Measurements from ENCODE around the gene CD58. TPM values are rescaled to one million over a fixed set of nuclear protein-coding genes. Genes with fewer than 3 reads are reported as not detected.

Gene CD58
- total RNA-seq, 4 donors from 2014 or later = 23.1 to 63.0 (median 39.0) TPM

DNA sequence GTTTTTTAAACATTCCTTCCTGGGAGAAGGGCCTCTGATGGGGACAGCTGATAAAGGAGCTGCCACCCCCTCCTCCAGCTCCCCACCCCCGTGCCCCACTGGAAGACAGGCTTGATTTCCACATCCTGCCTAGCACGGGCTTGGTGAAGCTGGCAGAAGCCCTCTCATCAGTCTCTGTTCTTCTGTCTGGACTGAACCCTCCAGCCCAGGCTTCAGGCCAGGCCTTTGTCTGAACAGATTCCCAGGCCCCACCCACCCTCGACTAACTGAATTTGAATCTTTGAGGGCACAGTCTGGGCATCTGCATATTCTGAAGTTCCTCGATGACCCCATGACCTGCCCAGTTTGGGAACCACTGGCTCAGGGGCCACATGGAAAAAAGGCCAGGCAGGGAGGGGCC is 75.3 kb downstream of the CD58 start:
- Histone ChIP-seq H3K27me3 (no peaks in the 10 kb centered on the region), H3K27ac (peak overlapping the region in 3 of 4 donors; percentile 36 to 87 (median 75)), H3K9me3 (no peaks in the 10 kb centered on the region), H3K4me3 (no peak overlapping the region), H3K4me1 (peaks cover 0 to 44% (median 4%) of the 10 kb centered on the region in 4 donors), H3K36me3 (no peaks in the 10 kb centered on the region)
- DNase-seq = no peak
- TF ChIP-seq POLR2A (IDR thresholded peaks at IDR 0.05) = no peak
- TF ChIP-seq, protein P1, sequence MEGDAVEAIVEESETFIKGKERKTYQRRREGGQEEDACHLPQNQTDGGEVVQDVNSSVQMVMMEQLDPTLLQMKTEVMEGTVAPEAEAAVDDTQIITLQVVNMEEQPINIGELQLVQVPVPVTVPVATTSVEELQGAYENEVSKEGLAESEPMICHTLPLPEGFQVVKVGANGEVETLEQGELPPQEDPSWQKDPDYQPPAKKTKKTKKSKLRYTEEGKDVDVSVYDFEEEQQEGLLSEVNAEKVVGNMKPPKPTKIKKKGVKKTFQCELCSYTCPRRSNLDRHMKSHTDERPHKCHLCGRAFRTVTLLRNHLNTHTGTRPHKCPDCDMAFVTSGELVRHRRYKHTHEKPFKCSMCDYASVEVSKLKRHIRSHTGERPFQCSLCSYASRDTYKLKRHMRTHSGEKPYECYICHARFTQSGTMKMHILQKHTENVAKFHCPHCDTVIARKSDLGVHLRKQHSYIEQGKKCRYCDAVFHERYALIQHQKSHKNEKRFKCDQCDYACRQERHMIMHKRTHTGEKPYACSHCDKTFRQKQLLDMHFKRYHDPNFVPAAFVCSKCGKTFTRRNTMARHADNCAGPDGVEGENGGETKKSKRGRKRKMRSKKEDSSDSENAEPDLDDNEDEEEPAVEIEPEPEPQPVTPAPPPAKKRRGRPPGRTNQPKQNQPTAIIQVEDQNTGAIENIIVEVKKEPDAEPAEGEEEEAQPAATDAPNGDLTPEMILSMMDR (IDR thresholded peaks at IDR 0.05) = no peak

DNA sequence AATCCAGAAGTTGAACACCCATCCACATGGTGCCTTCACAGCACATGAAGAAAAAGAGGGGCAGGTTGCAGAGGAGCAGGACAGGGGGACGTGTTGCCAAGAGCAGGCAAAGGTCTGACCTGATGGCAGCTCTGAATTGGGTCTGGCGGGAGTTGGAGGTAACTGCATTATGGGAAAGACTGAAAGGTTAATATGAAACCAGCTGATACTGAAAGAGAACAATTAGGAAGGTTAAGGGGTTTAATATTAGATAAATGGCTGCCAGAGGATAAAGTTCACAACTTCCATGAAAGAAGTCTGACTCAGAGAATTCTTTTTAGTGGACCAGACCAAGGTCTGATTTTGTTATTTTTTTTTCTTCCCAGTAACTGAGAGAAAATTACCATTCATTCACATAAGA is 76.1 kb downstream of the CD58 start:
- Histone ChIP-seq H3K4me3 (no peak overlapping the region), H3K27ac (peak overlapping the region in 3 of 4 donors; percentile 36 to 87 (median 75)), H3K9me3 (no peaks in the 10 kb centered on the region), H3K27me3 (no peaks in the 10 kb centered on the region), H3K36me3 (no peaks in the 10 kb centered on the region), H3K4me1 (peaks cover 0 to 51% (median 4%) of the 10 kb centered on the region in 4 donors)
- TF ChIP-seq, protein P1 (IDR thresholded peaks at IDR 0.05) = peak in 3 of 6 experiments; percentile 37 to 39 (median 39)
- peak in 1 of 2 donors; percentile 56 for TF ChIP-seq POLR2A (IDR thresholded peaks at IDR 0.05)
- DNase-seq = no peak

DNA sequence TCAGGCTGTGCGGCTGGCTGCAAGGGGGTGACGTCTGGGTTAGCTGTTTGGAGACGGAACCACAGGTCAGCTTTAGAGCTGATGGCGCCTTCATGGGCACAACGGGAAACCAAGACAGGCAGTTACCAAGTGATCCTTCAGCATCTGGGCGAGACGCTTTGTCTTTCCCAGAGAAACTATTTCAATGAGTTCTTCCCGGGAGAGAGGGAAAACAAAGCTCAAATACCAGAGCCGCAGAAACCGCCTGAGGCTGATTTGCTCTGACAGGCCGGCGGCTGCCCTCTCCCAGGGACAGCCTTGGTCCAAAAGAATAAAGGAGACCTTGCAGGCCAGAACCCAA is 76.5 kb downstream of the CD58 start:
- Histone ChIP-seq H3K27me3 (no peaks in the 10 kb centered on the region), H3K4me1 (peaks cover 0 to 52% (median 4%) of the 10 kb centered on the region in 4 donors), H3K9me3 (no peaks in the 10 kb centered on the region), H3K27ac (peak overlapping the region in 2 of 4 donors; percentile 57 to 87), H3K4me3 (peak overlapping the region in 1 of 4 donors; percentile 15), H3K36me3 (no peaks in the 10 kb centered on the region)
- DNase-seq = no peak
- TF ChIP-seq POLR2A (IDR thresholded peaks at IDR 0.05) = no peak
- TF ChIP-seq, protein P1 (IDR thresholded peaks at IDR 0.05) = no peak

DNA sequence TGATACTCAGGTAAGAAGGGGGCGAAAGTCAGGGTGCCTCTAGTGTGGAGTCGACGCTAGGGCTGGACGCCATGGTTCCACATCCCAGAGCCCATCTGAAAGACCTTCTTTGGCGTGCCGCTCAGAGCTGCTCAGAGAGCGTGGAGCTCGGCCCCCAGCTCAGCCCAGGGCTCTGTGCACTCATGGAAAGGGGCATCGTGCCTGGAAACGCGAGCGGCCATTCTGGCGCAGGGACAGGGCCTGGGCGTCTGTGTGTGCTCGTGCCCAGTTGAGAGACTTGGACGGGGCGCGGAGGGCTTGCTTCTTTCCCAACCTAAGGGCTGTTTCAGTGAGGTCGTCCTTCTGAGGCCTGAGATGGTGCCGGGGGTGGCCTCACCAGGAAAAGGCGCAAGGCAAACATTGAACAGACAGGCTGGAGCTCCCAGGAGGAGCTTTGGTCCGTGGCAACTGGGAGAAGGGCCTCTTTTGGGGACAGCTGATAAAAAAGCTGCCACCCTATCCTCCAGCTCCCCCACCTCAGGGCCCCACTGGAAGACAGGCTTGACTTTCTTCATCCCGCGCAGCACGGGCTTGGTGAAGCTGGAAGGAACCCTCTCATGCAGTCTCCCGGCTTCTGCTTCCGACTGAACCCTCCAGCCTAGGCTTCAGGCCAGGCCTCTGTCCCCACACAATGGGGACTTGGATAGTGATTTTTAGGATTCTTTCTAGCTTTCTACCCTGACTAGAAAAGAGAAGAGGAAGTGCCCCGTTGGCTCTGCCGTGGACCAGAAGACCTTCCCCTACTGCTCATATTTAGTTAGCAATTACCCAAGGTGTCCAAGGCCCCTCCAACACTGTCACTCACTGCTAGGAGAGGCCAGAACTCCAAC is 77.1 kb downstream of the CD58 start:
- Histone ChIP-seq H3K4me3 (peak overlapping the region in 1 of 4 donors; percentile 15), H3K9me3 (no peaks in the 10 kb centered on the region), H3K27ac (peak overlapping the region in 1 of 4 donors; percentile 87), H3K36me3 (no peaks in the 10 kb centered on the region), H3K27me3 (no peaks in the 10 kb centered on the region), H3K4me1 (peaks cover 0 to 52% (median 4%) of the 10 kb centered on the region in 4 donors)
- TF ChIP-seq, protein P1 (IDR thresholded peaks at IDR 0.05) = no peak
- TF ChIP-seq POLR2A (IDR thresholded peaks at IDR 0.05) = no peak
- DNase-seq = no peak

DNA sequence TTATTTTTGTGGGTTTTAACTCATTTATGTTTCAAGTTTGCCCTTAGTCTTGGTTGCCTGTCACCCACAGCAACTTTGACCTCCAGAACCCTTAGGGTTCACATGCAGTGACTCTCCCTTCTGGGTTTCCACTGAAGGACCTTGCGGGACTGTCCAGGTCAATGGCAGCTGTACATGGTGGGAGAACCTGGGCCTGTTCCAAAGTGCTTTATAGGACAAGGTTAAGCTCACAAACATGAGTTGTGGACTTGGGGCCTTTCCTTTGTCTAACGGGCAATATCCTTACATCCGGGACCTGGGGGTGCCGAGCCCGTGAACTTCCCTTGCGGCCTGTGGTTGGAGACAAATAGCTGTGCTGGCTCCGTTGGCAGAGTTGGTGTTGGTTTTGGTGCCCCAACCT is 77.8 kb downstream of the CD58 start:
- Histone ChIP-seq H3K9me3 (no peaks in the 10 kb centered on the region), H3K4me3 (no peak overlapping the region), H3K36me3 (no peaks in the 10 kb centered on the region), H3K4me1 (peaks cover 0 to 51% (median 4%) of the 10 kb centered on the region in 4 donors), H3K27ac (no peak overlapping the region), H3K27me3 (no peaks in the 10 kb centered on the region)
- no peak for DNase-seq
- TF ChIP-seq, protein P1 (IDR thresholded peaks at IDR 0.05) = no peak
- TF ChIP-seq POLR2A (IDR thresholded peaks at IDR 0.05) = no peak

All from Peyer's patch (tissue), 4 donors.